NK-92 (cell line): Measurements from ENCODE around the gene SDK2.

Experiments
- DNase-seq: peaks from one replicate; lab custom pipeline; 2025; ENCODE audit not compliant: unreplicated experiment; lab: John Stamatoyannopoulos, UW

The SDK2 gene

GRCh38 chr17:73652886-73653480, 8.7 kb upstream of the SDK2 start:
- no peak for DNase-seq

- no peak for DNase-seq
Observed at GRCh38 chr17:73650617-73651200, 6.5 kb upstream of the SDK2 start.

GRCh38 chr17:73650140-73650539, 5.9 kb upstream of the SDK2 start:
- no peak for DNase-seq

GRCh38 chr17:73648974-73649373, 4.7 kb upstream of the SDK2 start:
- no peak for DNase-seq

GRCh38 chr17:73648543-73648820, 4.2 kb upstream of the SDK2 start:
- no peak for DNase-seq

- DNase-seq = no peak
Observed at GRCh38 chr17:73647772-73648542, 3.7 kb upstream of the SDK2 start.

GRCh38 chr17:73647301-73647695, 3.1 kb upstream of the SDK2 start:
- DNase-seq = no peak

- DNase-seq = no peak
Observed at GRCh38 chr17:73646409-73647300, 2.4 kb upstream of the SDK2 start.

- no peak for DNase-seq
Observed at GRCh38 chr17:73645050-73645871, 1.0 kb upstream of the SDK2 start.

- no peak for DNase-seq
Observed at GRCh38 chr17:73643852-73644144, 447 bp downstream of the SDK2 start.

- no peak for DNase-seq
Observed at GRCh38 chr17:73643001-73643851, 1.0 kb downstream of the SDK2 start.

GRCh38 chr17:73642659-73643000, 1.6 kb downstream of the SDK2 start:
- DNase-seq = no peak

- DNase-seq = no peak
Observed at GRCh38 chr17:73641826-73642600, 2.2 kb downstream of the SDK2 start.

- DNase-seq = no peak
Observed at GRCh38 chr17:73640691-73641090, 3.6 kb downstream of the SDK2 start.

GRCh38 chr17:73639932-73640331, 4.3 kb downstream of the SDK2 start:
- no peak for DNase-seq

GRCh38 chr17:73639322-73639721, 4.9 kb downstream of the SDK2 start:
- no peak for DNase-seq

GRCh38 chr17:73638556-73638955, 5.7 kb downstream of the SDK2 start:
- DNase-seq = no peak

- DNase-seq = no peak
Observed at GRCh38 chr17:73637866-73638265, 6.4 kb downstream of the SDK2 start.

GRCh38 chr17:73635101-73635817, 9.0 kb downstream of the SDK2 start:
- no peak for DNase-seq
